ENCODE measurements around the gene TIPIN. TPM values are rescaled to one million over a fixed set of nuclear protein-coding genes. Genes with fewer than 3 reads are reported as not detected.
"Not testable (repeated sequence)": the region's sequence is repeated elsewhere in the genome, so short reads cannot be mapped to it uniquely, and the experiment has no call there.

TIPIN gene
- total RNA-seq, 1 experiment from 2014 or later: 14.2 TPM

- DNase-seq: peak; percentile 48
- ATAC-seq: peak; percentile 18
- H3K9ac ChIP-seq (ENCODE audit: low read length): peak overlapping the region; percentile 76
- ChIA-PET CTCF (interaction anchor here (0.9 to 1.2 kb wide), 2 partner anchors 110 to 112 kb away, joined by 3 read pairs; partner anchors contain the start of gene SNAPC5), POLR2A (ENCODE audit: unreplicated experiment) (no interaction called here)
- TF ChIP-seq CTCF (conservative IDR thresholded peaks at IDR 0.05; ENCODE audit: low read depth, low read length) (peak; percentile 56), EZH2 (IDR thresholded peaks at IDR 0.05; ENCODE audit: low read length, unreplicated experiment) (no peak), EZH2phosphoT487 (IDR thresholded peaks at IDR 0.05; ENCODE audit: borderline replicate concordance, low read length) (no peak)
- peak overlapping the region; percentile 90 for H3K4me3 ChIP-seq (ENCODE audit: low read length)
- peak overlapping the region; percentile 56 for H3K27ac ChIP-seq (ENCODE audit: low read length)
- H3K27me3 ChIP-seq (ENCODE audit: low read length): no peaks in the 10 kb centered on the region
- peaks cover 59% of the 10 kb centered on the region for H3K79me2 ChIP-seq (ENCODE audit: low read length)
- 0 out of 2 replicates have a peak, but pooled peaks cover 3% of the 10 kb centered on the region for H3K36me3 ChIP-seq (ENCODE audit: low read depth, low read length)
- H3K9me3 ChIP-seq (ENCODE audit: low read length): no peaks in the 10 kb centered on the region
- H4K20me1 ChIP-seq (ENCODE audit: low read length): peaks cover 35% of the 10 kb centered on the region
- peaks cover 3% of the 10 kb centered on the region for H3F3A ChIP-seq (ENCODE audit: low read length, unreplicated experiment)
- H3K4me2 ChIP-seq (ENCODE audit: low read length): peak overlapping the region; percentile 92
- BruUV-seq (replicated peaks): TSS peak; percentile 53
- intact Hi-C loops (cut with micrococcal nuclease): no loop called here
- peak overlapping the region; percentile 53; the same call in 1 of the 2 replicates for H2AFZ ChIP-seq (ENCODE audit: low read length)
- H3K9me2 ChIP-seq (replicated peaks; ENCODE audit: low read length): no peaks in the 10 kb centered on the region
- H3K4me1 ChIP-seq (ENCODE audit: insufficient read depth, low read length): peaks cover 32% of the 10 kb centered on the region
Measured at GRCh38 chr15:66387163-66388042, 30.9 kb upstream of the TIPIN start.

- 0 out of 2 replicates have a peak, but pooled peaks cover 3% of the 10 kb centered on the region for H3K36me3 ChIP-seq (ENCODE audit: low read depth, low read length)
- peak within 1 kb of the TSS; percentile 92 for H3K4me2 ChIP-seq (ENCODE audit: low read length)
- H3F3A ChIP-seq (ENCODE audit: low read length, unreplicated experiment): peaks cover 3% of the 10 kb centered on the region
- TF ChIP-seq EZH2phosphoT487 (IDR thresholded peaks at IDR 0.05; ENCODE audit: borderline replicate concordance, low read length) (no peak), EZH2 (IDR thresholded peaks at IDR 0.05; ENCODE audit: low read length, unreplicated experiment) (no peak), CTCF (conservative IDR thresholded peaks at IDR 0.05; ENCODE audit: low read depth, low read length) (peak; percentile 68)
- H3K79me2 ChIP-seq (ENCODE audit: low read length): peaks cover 50% of the 10 kb centered on the region
- BruUV-seq (replicated peaks): TSS peak; percentile 76
- H3K4me1 ChIP-seq (ENCODE audit: insufficient read depth, low read length): peaks cover 26% of the 10 kb centered on the region
- ATAC-seq: peak; percentile 80
- no peaks in the 10 kb centered on the region for H3K9me3 ChIP-seq (ENCODE audit: low read length)
- CTCF ChIA-PET: interaction anchor here (0.6 to 1.0 kb wide), 3 partner anchors 111 to 324 kb away, joined by 3 read pairs; no protein-coding TSS in a partner anchor
- H3K4me3 ChIP-seq (ENCODE audit: low read length): peak within 1 kb of the TSS; percentile 90
- POLR2A ChIA-PET (ENCODE audit: unreplicated experiment): no interaction called here
- peak within 1 kb of the TSS; percentile 80 for H2AFZ ChIP-seq (ENCODE audit: low read length)
- peak within 1 kb of the TSS; percentile 56 for H3K27ac ChIP-seq (ENCODE audit: low read length)
- peaks cover 31% of the 10 kb centered on the region for H4K20me1 ChIP-seq (ENCODE audit: low read length)
- peak within 1 kb of the TSS; percentile 81 for H3K9ac ChIP-seq (ENCODE audit: low read length)
- H3K9me2 ChIP-seq (replicated peaks; ENCODE audit: low read length): no peaks in the 10 kb centered on the region
- H3K27me3 ChIP-seq (ENCODE audit: low read length): no peaks in the 10 kb centered on the region
- peak; percentile 95 for DNase-seq
- intact Hi-C loops (cut with micrococcal nuclease): loop anchor here (1.0 kb wide), 2 partner anchors 30 to 111 kb away; partner anchors contain the start of genes SNAPC5 and TIPIN
Measured at GRCh38 chr15:66386204-66387123, 30.0 kb upstream of the TIPIN start, which contains the start of gene MAP2K1. Gene MAP2K1, plus strand, starts transcription at chr15:66386912. Its CDS starts 436 bp downstream, at chr15:66387348.

GRCh38 chr15:66381376-66381775, 24.9 kb upstream of the TIPIN start:
- H4K20me1 ChIP-seq (ENCODE audit: low read length); H3K4me2 ChIP-seq (ENCODE audit: low read length); H3K4me1 ChIP-seq (ENCODE audit: insufficient read depth, low read length); DNase-seq; H2AFZ ChIP-seq (ENCODE audit: low read length); H3K79me2 ChIP-seq (ENCODE audit: low read length); BruUV-seq (replicated peaks); H3K9ac ChIP-seq (ENCODE audit: low read length); ATAC-seq; H3K27ac ChIP-seq (ENCODE audit: low read length); H3K36me3 ChIP-seq (ENCODE audit: low read depth, low read length); CTCF ChIA-PET; H3K4me3 ChIP-seq (ENCODE audit: low read length); H3K9me3 ChIP-seq (ENCODE audit: low read length); H3K27me3 ChIP-seq (ENCODE audit: low read length); intact Hi-C loops (cut with micrococcal nuclease); H3F3A ChIP-seq (ENCODE audit: low read length, unreplicated experiment); POLR2A ChIA-PET (ENCODE audit: unreplicated experiment); H3K9me2 ChIP-seq (replicated peaks; ENCODE audit: low read length): not testable (repeated sequence)

Data from PC-3 (cell line).